ENCODE data around the gene IL1A.

IL1A gene

GRCh38 chr2:112758711-112759110, 25.6 kb downstream of the IL1A start:
- no peaks in the 10 kb centered on the region for H3K36me3 ChIP-seq (ENCODE audit: control insufficient read depth in 2 of 2, insufficient read depth in 2 of 2, low read length in 2 of 2)
- H3K27me3 ChIP-seq (ENCODE audit: control insufficient read depth in 1 of 2, insufficient read depth in 2 of 2, low read length in 2 of 2) = no peaks in the 10 kb centered on the region
- no peak overlapping the region for H3K4me3 ChIP-seq (ENCODE audit: low read length in 2 of 2)
- no peaks in the 10 kb centered on the region for H3K9me3 ChIP-seq (ENCODE audit: control insufficient read depth in 2 of 2, low read length in 2 of 2)
- H3K27ac ChIP-seq (ENCODE audit: low read length) = no peak overlapping the region
- no peak overlapping the region for H3K9ac ChIP-seq (ENCODE audit: low read length in 2 of 2)
- H3K4me1 ChIP-seq (ENCODE audit: control insufficient read depth, insufficient read depth, low read length) = peaks cover 6% of the 10 kb centered on the region

GRCh38 chr2:112757265-112757664, 27.0 kb downstream of the IL1A start:
- Histone ChIP-seq H3K9ac (ENCODE audit: low read length in 2 of 2) (no peak overlapping the region), H3K4me3 (ENCODE audit: low read length in 2 of 2) (no peak overlapping the region), H3K9me3 (ENCODE audit: control insufficient read depth in 2 of 2, low read length in 2 of 2) (no peaks in the 10 kb centered on the region), H3K27ac (ENCODE audit: low read length) (no peak overlapping the region), H3K36me3 (ENCODE audit: control insufficient read depth in 2 of 2, insufficient read depth in 2 of 2, low read length in 2 of 2) (no peaks in the 10 kb centered on the region), H3K4me1 (ENCODE audit: control insufficient read depth, insufficient read depth, low read length) (peaks cover 15% of the 10 kb centered on the region), H3K27me3 (ENCODE audit: control insufficient read depth in 1 of 2, insufficient read depth in 2 of 2, low read length in 2 of 2) (no peaks in the 10 kb centered on the region)

GRCh38 chr2:112756207-112756606, 28.1 kb downstream of the IL1A start:
- no peaks in the 10 kb centered on the region for H3K36me3 ChIP-seq (ENCODE audit: control insufficient read depth in 2 of 2, insufficient read depth in 2 of 2, low read length in 2 of 2)
- peaks cover 19% of the 10 kb centered on the region for H3K4me1 ChIP-seq (ENCODE audit: control insufficient read depth, insufficient read depth, low read length)
- peak overlapping the region; percentile 0 for H3K27ac ChIP-seq (ENCODE audit: low read length)
- no peaks in the 10 kb centered on the region for H3K27me3 ChIP-seq (ENCODE audit: control insufficient read depth in 1 of 2, insufficient read depth in 2 of 2, low read length in 2 of 2)
- H3K9ac ChIP-seq (ENCODE audit: low read length in 2 of 2) = no peak overlapping the region
- no peak overlapping the region for H3K4me3 ChIP-seq (ENCODE audit: low read length in 2 of 2)
- no peaks in the 10 kb centered on the region for H3K9me3 ChIP-seq (ENCODE audit: control insufficient read depth in 2 of 2, low read length in 2 of 2)

GRCh38 chr2:112755444-112755843, 28.8 kb downstream of the IL1A start:
- Histone ChIP-seq H3K4me1 (ENCODE audit: control insufficient read depth, insufficient read depth, low read length) (peaks cover 19% of the 10 kb centered on the region), H3K4me3 (ENCODE audit: low read length in 2 of 2) (no peak overlapping the region), H3K27ac (ENCODE audit: low read length) (no peak overlapping the region), H3K36me3 (ENCODE audit: control insufficient read depth in 2 of 2, insufficient read depth in 2 of 2, low read length in 2 of 2) (no peaks in the 10 kb centered on the region), H3K9me3 (ENCODE audit: control insufficient read depth in 2 of 2, low read length in 2 of 2) (no peaks in the 10 kb centered on the region), H3K27me3 (ENCODE audit: control insufficient read depth in 1 of 2, insufficient read depth in 2 of 2, low read length in 2 of 2) (no peaks in the 10 kb centered on the region), H3K9ac (ENCODE audit: low read length in 2 of 2) (no peak overlapping the region)

- Histone ChIP-seq H3K27ac (ENCODE audit: low read length) (no peak overlapping the region), H3K4me3 (ENCODE audit: low read length in 2 of 2) (no peak overlapping the region), H3K36me3 (ENCODE audit: control insufficient read depth in 2 of 2, insufficient read depth in 2 of 2, low read length in 2 of 2) (no peaks in the 10 kb centered on the region)
Observed at GRCh38 chr2:112754564-112754963, 29.7 kb downstream of the IL1A start.

GRCh38 chr2:112752667-112753066, 31.6 kb downstream of the IL1A start:
- H3K4me1 ChIP-seq (ENCODE audit: control insufficient read depth, insufficient read depth, low read length) = peaks cover 22% of the 10 kb centered on the region
- H3K9ac ChIP-seq (ENCODE audit: low read length in 2 of 2) = no peak overlapping the region
- no peaks in the 10 kb centered on the region for H3K36me3 ChIP-seq (ENCODE audit: control insufficient read depth in 2 of 2, insufficient read depth in 2 of 2, low read length in 2 of 2)
- no peaks in the 10 kb centered on the region for H3K9me3 ChIP-seq (ENCODE audit: control insufficient read depth in 2 of 2, low read length in 2 of 2)
- H3K27ac ChIP-seq (ENCODE audit: low read length) = no peak overlapping the region
- no peak overlapping the region for H3K4me3 ChIP-seq (ENCODE audit: low read length in 2 of 2)
- H3K27me3 ChIP-seq (ENCODE audit: control insufficient read depth in 1 of 2, insufficient read depth in 2 of 2, low read length in 2 of 2) = no peaks in the 10 kb centered on the region

More at GRCh38 chr2:112754564-112754963, 29.7 kb downstream of the IL1A start:
- Histone ChIP-seq H3K27me3 (ENCODE audit: control insufficient read depth in 1 of 2, insufficient read depth in 2 of 2, low read length in 2 of 2) (no peaks in the 10 kb centered on the region), H3K9ac (ENCODE audit: low read length in 2 of 2) (no peak overlapping the region), H3K9me3 (ENCODE audit: control insufficient read depth in 2 of 2, low read length in 2 of 2) (no peaks in the 10 kb centered on the region), H3K4me1 (ENCODE audit: control insufficient read depth, insufficient read depth, low read length) (peaks cover 27% of the 10 kb centered on the region)

GRCh38 chr2:112751451-112752197, 32.7 kb downstream of the IL1A start:
- H3K27ac ChIP-seq (ENCODE audit: low read length) = no peak overlapping the region
- no peak overlapping the region for H3K9ac ChIP-seq (ENCODE audit: low read length in 2 of 2)
- H3K36me3 ChIP-seq (ENCODE audit: control insufficient read depth in 2 of 2, insufficient read depth in 2 of 2, low read length in 2 of 2) = no peaks in the 10 kb centered on the region
- no peak overlapping the region for H3K4me3 ChIP-seq (ENCODE audit: low read length in 2 of 2)
- no peaks in the 10 kb centered on the region for H3K9me3 ChIP-seq (ENCODE audit: control insufficient read depth in 2 of 2, low read length in 2 of 2)
- H3K27me3 ChIP-seq (ENCODE audit: control insufficient read depth in 1 of 2, insufficient read depth in 2 of 2, low read length in 2 of 2) = no peaks in the 10 kb centered on the region
- H3K4me1 ChIP-seq (ENCODE audit: control insufficient read depth, insufficient read depth, low read length) = peaks cover 22% of the 10 kb centered on the region

- Histone ChIP-seq H3K27ac (ENCODE audit: low read length) (no peak overlapping the region), H3K36me3 (ENCODE audit: control insufficient read depth in 2 of 2, insufficient read depth in 2 of 2, low read length in 2 of 2) (no peaks in the 10 kb centered on the region), H3K9me3 (ENCODE audit: control insufficient read depth in 2 of 2, low read length in 2 of 2) (no peaks in the 10 kb centered on the region), H3K4me3 (ENCODE audit: low read length in 2 of 2) (no peak overlapping the region), H3K9ac (ENCODE audit: low read length in 2 of 2) (no peak overlapping the region), H3K4me1 (ENCODE audit: control insufficient read depth, insufficient read depth, low read length) (peaks cover 22% of the 10 kb centered on the region), H3K27me3 (ENCODE audit: control insufficient read depth in 1 of 2, insufficient read depth in 2 of 2, low read length in 2 of 2) (no peaks in the 10 kb centered on the region)
Observed at GRCh38 chr2:112750560-112750843, 33.8 kb downstream of the IL1A start.

- Histone ChIP-seq H3K4me1 (ENCODE audit: control insufficient read depth, insufficient read depth, low read length) (peaks cover 20% of the 10 kb centered on the region), H3K27ac (ENCODE audit: low read length) (no peak overlapping the region), H3K4me3 (ENCODE audit: low read length in 2 of 2) (peak overlapping the region in 1 of 2 donors; percentile 3), H3K9ac (ENCODE audit: low read length in 2 of 2) (no peak overlapping the region), H3K36me3 (ENCODE audit: control insufficient read depth in 2 of 2, insufficient read depth in 2 of 2, low read length in 2 of 2) (no peaks in the 10 kb centered on the region), H3K27me3 (ENCODE audit: control insufficient read depth in 1 of 2, insufficient read depth in 2 of 2, low read length in 2 of 2) (no peaks in the 10 kb centered on the region), H3K9me3 (ENCODE audit: control insufficient read depth in 2 of 2, low read length in 2 of 2) (no peaks in the 10 kb centered on the region)
Observed at GRCh38 chr2:112749755-112750559, 34.3 kb downstream of the IL1A start.

GRCh38 chr2:112740527-112740926, 43.8 kb downstream of the IL1A start:
- H3K27me3 ChIP-seq (ENCODE audit: control insufficient read depth in 1 of 2, insufficient read depth in 2 of 2, low read length in 2 of 2) = no peaks in the 10 kb centered on the region
- H3K9me3 ChIP-seq (ENCODE audit: control insufficient read depth in 2 of 2, low read length in 2 of 2) = no peaks in the 10 kb centered on the region
- no peaks in the 10 kb centered on the region for H3K36me3 ChIP-seq (ENCODE audit: control insufficient read depth in 2 of 2, insufficient read depth in 2 of 2, low read length in 2 of 2)
- no peak overlapping the region for H3K9ac ChIP-seq (ENCODE audit: low read length in 2 of 2)
- H3K4me1 ChIP-seq (ENCODE audit: control insufficient read depth, insufficient read depth, low read length) = no peaks in the 10 kb centered on the region
- no peak overlapping the region for H3K27ac ChIP-seq (ENCODE audit: low read length)
- H3K4me3 ChIP-seq (ENCODE audit: low read length in 2 of 2) = no peak overlapping the region
